Prostate gland (tissue), 2 donors: Measurements from ENCODE around the gene DGKB.

ENCODE experiments used
- POLR2A ChIP-seq: fragments of 450-650 bp; IDR thresholded peaks from one replicate; pipeline ENCODE4 v1.6.1; 2016; ENCODE audit warnings: antibody characterized with exemption, mild to moderate bottlenecking
- TF ChIP-seq, protein P1 (sequence below), 4 experiments: fragments of 200-600 bp in 2 of 4; fragments of 450-650 bp in 2 of 4; sonication (generic) in 2 of 4; IDR thresholded peaks; 1 replicate in 3 of 4; 2 replicates in 1 of 4; pipeline ENCODE4 v1.5.1; 2016 to 2019; ENCODE audit warnings: antibody characterized with exemption in 4 of 4, mild to moderate bottlenecking in 2 of 4, moderate library complexity in 2 of 4

DNA sequence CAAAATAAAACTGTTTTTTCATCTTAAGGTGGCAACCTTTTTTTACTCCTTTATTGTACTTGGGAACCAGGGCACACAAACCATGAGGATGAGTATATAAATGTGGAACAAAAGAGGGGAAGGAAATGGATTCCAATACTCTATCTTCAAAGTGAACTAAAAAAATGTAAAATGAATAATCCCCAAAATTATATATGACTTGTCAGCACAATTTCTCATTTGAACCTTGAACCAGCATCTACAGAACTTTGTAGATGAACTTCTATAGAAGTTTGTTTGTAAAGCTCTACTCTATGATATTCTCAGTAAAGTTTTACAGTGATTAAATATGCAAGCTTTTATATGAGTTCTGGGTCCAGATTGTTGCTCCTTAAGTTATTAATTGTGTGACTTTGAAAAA is 694.8 kb downstream of the DGKB start:
- TF ChIP-seq, protein P1, sequence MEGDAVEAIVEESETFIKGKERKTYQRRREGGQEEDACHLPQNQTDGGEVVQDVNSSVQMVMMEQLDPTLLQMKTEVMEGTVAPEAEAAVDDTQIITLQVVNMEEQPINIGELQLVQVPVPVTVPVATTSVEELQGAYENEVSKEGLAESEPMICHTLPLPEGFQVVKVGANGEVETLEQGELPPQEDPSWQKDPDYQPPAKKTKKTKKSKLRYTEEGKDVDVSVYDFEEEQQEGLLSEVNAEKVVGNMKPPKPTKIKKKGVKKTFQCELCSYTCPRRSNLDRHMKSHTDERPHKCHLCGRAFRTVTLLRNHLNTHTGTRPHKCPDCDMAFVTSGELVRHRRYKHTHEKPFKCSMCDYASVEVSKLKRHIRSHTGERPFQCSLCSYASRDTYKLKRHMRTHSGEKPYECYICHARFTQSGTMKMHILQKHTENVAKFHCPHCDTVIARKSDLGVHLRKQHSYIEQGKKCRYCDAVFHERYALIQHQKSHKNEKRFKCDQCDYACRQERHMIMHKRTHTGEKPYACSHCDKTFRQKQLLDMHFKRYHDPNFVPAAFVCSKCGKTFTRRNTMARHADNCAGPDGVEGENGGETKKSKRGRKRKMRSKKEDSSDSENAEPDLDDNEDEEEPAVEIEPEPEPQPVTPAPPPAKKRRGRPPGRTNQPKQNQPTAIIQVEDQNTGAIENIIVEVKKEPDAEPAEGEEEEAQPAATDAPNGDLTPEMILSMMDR (IDR thresholded peaks at IDR 0.05): no peak
- TF ChIP-seq POLR2A: no peak
